ENCODE results near the gene BAG3.
A peak's percentile ranks its signal among the peaks of the same experiment; 100 is the strongest.

Gene BAG3

GRCh38 chr10:119680650-119681081 lies 29.5 kb downstream of the BAG3 start:
- ChIA-PET POLR2A (no interaction called here), CTCF (interaction anchor here (0.9 to 10.9 kb wide), 4 partner anchors 14 to 181 kb away, joined by 3 to 145 read pairs (median 5); no protein-coding TSS in a partner anchor)
- TF ChIP-seq, protein P1, sequence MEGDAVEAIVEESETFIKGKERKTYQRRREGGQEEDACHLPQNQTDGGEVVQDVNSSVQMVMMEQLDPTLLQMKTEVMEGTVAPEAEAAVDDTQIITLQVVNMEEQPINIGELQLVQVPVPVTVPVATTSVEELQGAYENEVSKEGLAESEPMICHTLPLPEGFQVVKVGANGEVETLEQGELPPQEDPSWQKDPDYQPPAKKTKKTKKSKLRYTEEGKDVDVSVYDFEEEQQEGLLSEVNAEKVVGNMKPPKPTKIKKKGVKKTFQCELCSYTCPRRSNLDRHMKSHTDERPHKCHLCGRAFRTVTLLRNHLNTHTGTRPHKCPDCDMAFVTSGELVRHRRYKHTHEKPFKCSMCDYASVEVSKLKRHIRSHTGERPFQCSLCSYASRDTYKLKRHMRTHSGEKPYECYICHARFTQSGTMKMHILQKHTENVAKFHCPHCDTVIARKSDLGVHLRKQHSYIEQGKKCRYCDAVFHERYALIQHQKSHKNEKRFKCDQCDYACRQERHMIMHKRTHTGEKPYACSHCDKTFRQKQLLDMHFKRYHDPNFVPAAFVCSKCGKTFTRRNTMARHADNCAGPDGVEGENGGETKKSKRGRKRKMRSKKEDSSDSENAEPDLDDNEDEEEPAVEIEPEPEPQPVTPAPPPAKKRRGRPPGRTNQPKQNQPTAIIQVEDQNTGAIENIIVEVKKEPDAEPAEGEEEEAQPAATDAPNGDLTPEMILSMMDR (IDR thresholded peaks at IDR 0.05; ENCODE audit: control extremely low read depth, extremely low read depth, low read depth, missing control alignments) = no peak
- no peak for DNase-seq (ENCODE audit: extremely low spot score)

DNA sequence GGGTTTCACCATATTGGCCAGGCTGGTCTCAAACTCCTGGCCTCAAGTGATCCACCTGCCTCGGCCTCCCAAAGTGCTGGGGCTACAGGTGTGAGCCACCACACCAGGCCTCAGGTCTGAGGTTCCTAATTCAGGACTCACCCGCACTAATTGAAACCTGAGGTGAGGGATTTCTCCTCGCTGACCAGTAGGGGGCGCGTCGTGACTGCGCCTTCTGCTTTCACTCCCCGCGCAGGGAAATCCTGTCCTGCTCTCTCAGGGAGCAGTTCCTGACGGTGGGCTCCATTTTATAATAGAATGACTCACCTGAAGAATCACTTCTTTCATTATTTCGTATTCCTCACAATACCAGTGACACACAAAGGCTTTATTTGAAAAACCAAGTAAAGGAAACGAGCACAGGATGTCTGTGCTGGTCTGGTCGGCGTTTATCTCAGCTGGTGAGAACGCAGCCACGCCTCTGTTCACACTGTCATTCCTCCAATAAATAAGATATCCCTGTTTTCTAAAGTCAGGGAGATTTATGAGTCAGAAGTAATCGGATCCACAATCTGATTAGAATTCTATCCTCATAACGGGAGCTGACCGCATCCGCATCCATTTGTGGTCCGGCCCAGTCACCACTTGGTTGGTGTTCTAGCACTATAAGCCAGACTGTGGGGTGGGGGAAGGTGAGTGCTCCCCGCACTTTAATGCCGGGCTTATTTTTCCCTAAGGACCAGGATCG lies 35.4 kb downstream of the BAG3 start:
- peak; percentile 81 for DNase-seq (ENCODE audit: extremely low spot score)
- ChIA-PET CTCF (interaction anchor here (0.5 to 10.9 kb wide), 61 partner anchors 9 to 1049 kb away, joined by 3 to 145 read pairs (median 5); partner anchors contain the start of genes INPP5F, MCMBP and SEC23IP), POLR2A (interaction anchor here (0.5 kb wide), 1 partner anchor 38 kb away, joined by 5 read pairs; no protein-coding TSS in a partner anchor)
- TF ChIP-seq, protein P1 (IDR thresholded peaks at IDR 0.05; ENCODE audit: control extremely low read depth, extremely low read depth, low read depth, missing control alignments) = peak; percentile 92

DNA sequence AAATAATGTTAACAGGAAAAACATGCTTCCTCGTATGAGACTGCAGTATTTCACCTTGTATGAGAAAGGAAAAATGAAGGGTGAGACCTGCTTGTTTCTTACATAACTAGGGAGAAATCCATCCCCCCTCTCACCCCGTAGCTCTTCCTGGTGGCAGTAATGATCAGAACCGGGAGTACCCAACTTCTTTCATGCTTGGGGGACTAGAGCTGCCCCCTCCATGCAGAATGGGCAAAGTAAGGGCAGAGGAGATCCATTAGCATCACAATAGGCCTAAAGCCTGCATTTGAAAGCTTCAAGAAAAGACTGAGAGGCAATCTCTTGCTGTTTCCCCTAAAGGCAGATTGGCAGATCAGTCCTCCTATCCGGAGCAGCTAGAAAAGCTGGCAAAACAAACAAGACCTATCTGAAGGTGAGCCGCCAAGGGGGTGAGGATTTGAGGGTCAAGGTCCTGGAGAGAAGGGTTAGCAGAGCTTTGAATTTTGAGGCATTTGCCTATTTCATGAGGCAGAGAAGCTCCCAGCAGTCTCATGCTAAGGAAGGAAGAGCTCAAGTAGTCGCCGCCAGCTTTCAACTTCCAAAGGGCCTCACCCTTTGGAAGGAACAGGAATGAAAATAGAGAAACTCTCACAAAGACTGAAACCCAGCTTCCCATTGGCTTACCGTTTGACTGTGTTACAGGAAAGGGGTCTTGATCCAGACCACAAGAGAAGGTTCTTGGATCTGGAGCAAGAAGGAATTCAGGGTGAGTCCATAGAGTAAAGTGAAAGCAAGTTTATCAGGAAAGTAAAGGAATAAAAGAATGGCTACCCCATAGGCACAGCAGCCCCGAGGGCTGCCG lies 36.2 kb downstream of the BAG3 start:
- POLR2A ChIA-PET = no interaction called here
- no peak for DNase-seq (ENCODE audit: extremely low spot score)
- TF ChIP-seq, protein P1 (IDR thresholded peaks at IDR 0.05; ENCODE audit: control extremely low read depth, extremely low read depth, low read depth, missing control alignments) = no peak
- CTCF ChIA-PET = interaction anchor here (0.5 to 10.9 kb wide), 56 partner anchors 8 to 1048 kb away, joined by 3 to 145 read pairs (median 6); partner anchors contain the start of genes INPP5F, MCMBP and SEC23IP

GRCh38 chr10:119688033-119688508 lies 36.9 kb downstream of the BAG3 start:
- TF ChIP-seq, protein P1 (IDR thresholded peaks at IDR 0.05; ENCODE audit: control extremely low read depth, extremely low read depth, low read depth, missing control alignments) = peak; percentile 40
- no peak for DNase-seq (ENCODE audit: extremely low spot score)
- POLR2A ChIA-PET = no interaction called here
- CTCF ChIA-PET = interaction anchor here (0.9 to 10.9 kb wide), 32 partner anchors 11 to 650 kb away, joined by 3 to 145 read pairs (median 8); partner anchors contain the start of genes INPP5F and SEC23IP

- CTCF ChIA-PET = interaction anchor here (0.8 to 10.9 kb wide), 8 partner anchors 10 to 172 kb away, joined by 3 to 145 read pairs (median 5); no protein-coding TSS in a partner anchor
These were observed 37.9 kb downstream of the BAG3 start for GRCh38 chr10:119689016-119689580.

More at GRCh38 chr10:119689016-119689580, 37.9 kb downstream of the BAG3 start:
- DNase-seq (ENCODE audit: extremely low spot score) = no peak
- POLR2A ChIA-PET = no interaction called here
- TF ChIP-seq, protein P1 (IDR thresholded peaks at IDR 0.05; ENCODE audit: control extremely low read depth, extremely low read depth, low read depth, missing control alignments) = no peak
